Body of pancreas (tissue), 4 donors: Measurements from ENCODE around the gene SOBP. TPM values are rescaled to one million over a fixed set of nuclear protein-coding genes. Genes with fewer than 3 reads are reported as not detected.

Experiments used
- ATAC-seq: fragments of 150-250 bp; one replicate; pipeline ENCODE4 v1.9.1; 2016
- DNase-seq, 4 donors: peaks; one replicate each; pipeline ENCODE4 v3.0.0-alpha.2; 2019
- H3K27ac ChIP-seq, 4 donors: fragments of 200-600 bp; sonication (generic); 1 replicate in 3 of 4; 2 replicates in 1 of 4; pipeline versions ENCODE4 v1.5.1 to v1.6.1; 2016 to 2019; ENCODE audit warnings: mild to moderate bottlenecking in 1 of 4, mixed read lengths in 1 of 4, moderate library complexity in 1 of 4
- H3K27me3 ChIP-seq, 2 donors: fragments of 200-600 bp; sonication (generic); one replicate each; pipeline ENCODE4 v1.6.0; 2016; ENCODE audit warnings: mild to moderate bottlenecking in 1 of 2
- H3K36me3 ChIP-seq, 2 donors: fragments of 200-600 bp; sonication (generic); replicated peaks in 1 of 2; 2 replicates each; pipeline ENCODE4 v1.5.1; 2016; ENCODE audit warnings: low read depth in 2 of 2; ENCODE audit not compliant: insufficient read depth in 1 of 2
- H3K4me1 ChIP-seq: fragments of 200-600 bp; sonication (generic); one replicate; pipeline ENCODE4 v1.6.0; 2016
- H3K4me3 ChIP-seq, 2 donors: fragments of 200-600 bp; sonication (generic); 1 replicate in 1 of 2; 2 replicates in 1 of 2; pipeline ENCODE4 v1.5.1; 2016 to 2019
- H3K9me3 ChIP-seq, 3 donors: fragments of 200-600 bp; sonication (generic); 1 replicate in 2 of 3; 2 replicates in 1 of 3; pipeline ENCODE4 v1.5.1; 2016
- CTCF ChIP-seq, 7 experiments: fragments of 450-650 bp in 4 of 7; fragments of 200-600 bp in 3 of 7; sonication (generic) in 3 of 7; IDR thresholded peaks; one replicate each; pipeline ENCODE4 v1.5.1; 2016 to 2019; ENCODE audit warnings: antibody characterized with exemption in 7 of 7
- POLR2A ChIP-seq, 3 donors: fragments of 450-650 bp; IDR thresholded peaks; one replicate each; pipeline ENCODE4 v1.6.1; 2016; ENCODE audit warnings: antibody characterized with exemption in 3 of 3, mild to moderate bottlenecking in 2 of 3
- WGBS, 2 donors: methylation state at CpG; one replicate each; pipeline ENCODE4 v1.1.5; 2017; 5-methylcytosine and 5-hydroxymethylcytosine counted together
- intact Hi-C: fragments of 100-400 bp; cut with DNase I; formaldehyde crosslinking; loops from one replicate; pipeline ENCODE4 v1.15.1; 2023
- total RNA-seq, 2 donors: library from RNA; depleted of rRNA; stranded (reverse); fragments of >200 nt; gene quantifications; one replicate each; pipeline ENCODE4 v1.1.0, GENCODE V29; 2016

The SOBP gene
- total RNA-seq, 2 donors from 2014 or later, result 0.66 to 3.1 TPM

GRCh38 chr6:107458672-107459282, 31.1 kb upstream of the SOBP start:
- DNase-seq, result peak in 2 of 4 donors; percentile 25 to 32
- WGBS, 2 donors, result 0 to 1% methylated on average over 13 to 29 of the region's 29 CpGs
- no peaks in the 10 kb centered on the region for H3K27me3 ChIP-seq
- H3K36me3 ChIP-seq, result no peaks in the 10 kb centered on the region
- H3K4me1 ChIP-seq, result peaks cover 16% of the 10 kb centered on the region
- peak; percentile 7 for ATAC-seq
- TF ChIP-seq CTCF (IDR thresholded peaks at IDR 0.05) (no peak), POLR2A (IDR thresholded peaks at IDR 0.05) (no peak)
- intact Hi-C loops, result no loop called here
- no peaks in the 10 kb centered on the region for H3K9me3 ChIP-seq
- peak overlapping the region; percentile 81 to 96 (median 92) for H3K27ac ChIP-seq
- H3K4me3 ChIP-seq, result peak overlapping the region; percentile 29 to 84

- 0% methylated on average over 5 to 46 of the region's 46 CpGs for WGBS, 2 donors
- intact Hi-C loops, result no loop called here
- TF ChIP-seq CTCF (IDR thresholded peaks at IDR 0.05), result peak in 6 of 7 experiments; percentile 21 to 58 (median 54)
- TF ChIP-seq POLR2A (IDR thresholded peaks at IDR 0.05), result peak; percentile 74 to 93 (median 91)
- H3K27me3 ChIP-seq, result no peaks in the 10 kb centered on the region
- H3K36me3 ChIP-seq, result no peaks in the 10 kb centered on the region
- H3K4me1 ChIP-seq, result peaks cover 16% of the 10 kb centered on the region
- H3K27ac ChIP-seq, result peak within 1 kb of the TSS; percentile 81 to 96 (median 92)
- ATAC-seq (peak; percentile 99), DNase-seq (peak; percentile 97 to 100 (median 98))
- no peaks in the 10 kb centered on the region for H3K9me3 ChIP-seq
- H3K4me3 ChIP-seq, result peak within 1 kb of the TSS; percentile 62 to 84
Observed at GRCh38 chr6:107459283-107460082, 30.4 kb upstream of the SOBP start, which contains the start of gene PDSS2. PDSS2 (minus strand) TSS chr6:107459564; CDS start chr6:107459285, 279 bp downstream.

GRCh38 chr6:107460083-107460631, 29.8 kb upstream of the SOBP start:
- Histone ChIP-seq H3K27me3 (no peaks in the 10 kb centered on the region), H3K36me3 (no peaks in the 10 kb centered on the region), H3K27ac (peak overlapping the region; percentile 81 to 96 (median 92)), H3K4me1 (peaks cover 16% of the 10 kb centered on the region), H3K9me3 (no peaks in the 10 kb centered on the region), H3K4me3 (peak overlapping the region; percentile 62 to 84)
- TF ChIP-seq POLR2A (IDR thresholded peaks at IDR 0.05), result no peak
- no peak for TF ChIP-seq CTCF (IDR thresholded peaks at IDR 0.05)
- intact Hi-C loops, result no loop called here
- DNase-seq (no peak), ATAC-seq (no peak)
- 29 to 31% methylated on average over 19 to 22 of the region's 22 CpGs for WGBS, 2 donors

- Histone ChIP-seq H3K9me3 (no peaks in the 10 kb centered on the region), H3K4me1 (no peaks in the 10 kb centered on the region), H3K36me3 (no peaks in the 10 kb centered on the region), H3K27ac (no peak overlapping the region), H3K27me3 (no peaks in the 10 kb centered on the region), H3K4me3 (no peak overlapping the region)
- ATAC-seq, result no peak
- intact Hi-C loops, result no loop called here
- TF ChIP-seq POLR2A (IDR thresholded peaks at IDR 0.05) (no peak), CTCF (IDR thresholded peaks at IDR 0.05) (no peak)
- 86 to 96% methylated on average over 1 of the region's 1 CpG for WGBS, 2 donors
- DNase-seq, result no peak
Observed at GRCh38 chr6:107466062-107466461, 23.9 kb upstream of the SOBP start.
